GM23338 (cell line): ENCODE measurements around the gene CHST12. TPM values are rescaled to one million over a fixed set of nuclear protein-coding genes. Genes with fewer than 3 reads are reported as not detected.

Experiments
- ATAC-seq: fragments of 200-7000 bp; cut with Tn5 transposase; 3 replicates; pipeline ENCODE4 v1.9.1; 2020
- DNase-seq: peaks from one replicate; pipeline ENCODE4 v3.0.0-alpha.2; 2015; ENCODE audit warnings: low spot score
- H2AFZ ChIP-seq: fragments of 200-600 bp; sonication (generic); 2 replicates; pipeline ENCODE4 v1.8.0; 2016; ENCODE audit warnings: antibody characterized with exemption, mild to moderate bottlenecking, moderate library complexity
- H3F3A ChIP-seq: fragments of 200-600 bp; sonication (generic); replicated peaks from 2 replicates; pipeline ENCODE4 v1.8.0; 2017; ENCODE audit warnings: antibody characterized with exemption, mixed run types, low read depth
- H3K27ac ChIP-seq: fragments of 200-600 bp; sonication (generic); 2 replicates; pipeline ENCODE4 v1.6.1; 2016; ENCODE audit warnings: low read depth
- H3K27me3 ChIP-seq: fragments of 200-600 bp; sonication (generic); 2 replicates; pipeline ENCODE4 v1.8.0; 2016; ENCODE audit warnings: mild to moderate bottlenecking, mixed run types, moderate library complexity; ENCODE audit not compliant: insufficient read depth
- H3K36me3 ChIP-seq: fragments of 200-600 bp; sonication (generic); 2 replicates; pipeline ENCODE4 v1.8.0; 2016; ENCODE audit warnings: mild to moderate bottlenecking; ENCODE audit not compliant: insufficient read depth
- H3K4me1 ChIP-seq: fragments of 200-600 bp; sonication (generic); 2 replicates; pipeline ENCODE4 v1.8.0; 2016; ENCODE audit warnings: mild to moderate bottlenecking, moderate library complexity; ENCODE audit not compliant: insufficient read depth
- H3K4me2 ChIP-seq: fragments of 200-600 bp; sonication (generic); 2 replicates; pipeline ENCODE4 v1.7.1; 2017; ENCODE audit warnings: mixed run types
- H3K4me3 ChIP-seq: fragments of 200-600 bp; sonication (generic); 2 replicates; pipeline ENCODE4 v1.6.1; 2016; ENCODE audit warnings: mixed run types
- H3K79me2 ChIP-seq: fragments of 200-600 bp; sonication (generic); replicated peaks from 2 replicates; pipeline ENCODE4 v1.8.0; 2017; ENCODE audit warnings: mild to moderate bottlenecking; ENCODE audit not compliant: insufficient read depth
- H3K9me2 ChIP-seq: fragments of 200-600 bp; sonication (generic); 2 replicates; pipeline ENCODE4 v1.8.0; 2017; ENCODE audit not compliant: insufficient read depth
- H4K20me1 ChIP-seq: fragments of 200-600 bp; sonication (generic); replicated peaks from 2 replicates; pipeline ENCODE4 v1.8.0; 2017; ENCODE audit warnings: mild to moderate bottlenecking; ENCODE audit not compliant: insufficient read depth
- H3K27ac Mint-ChIP-seq: 2 replicates; pipeline ENCODE4 v1.8.0; 2020; ENCODE audit warnings: inconsistent platforms, mild to moderate bottlenecking, moderate library complexity, mixed read lengths
- H3K27me3 Mint-ChIP-seq: 3 replicates; pipeline ENCODE4 v1.8.0; 2022; ENCODE audit warnings: low read depth, mild to moderate bottlenecking, moderate library complexity, mixed read lengths, inconsistent platforms; ENCODE audit not compliant: insufficient read depth, poor library complexity
- H3K36me3 Mint-ChIP-seq: 3 replicates; pipeline ENCODE4 v1.8.0; 2021; ENCODE audit warnings: low read depth, mild to moderate bottlenecking, inconsistent platforms, moderate library complexity, mixed read lengths
- H3K4me1 Mint-ChIP-seq: 3 replicates; pipeline ENCODE4 v1.8.0; 2020; ENCODE audit warnings: mild to moderate bottlenecking, inconsistent platforms, mixed read lengths
- H3K4me3 Mint-ChIP-seq: 3 replicates; pipeline ENCODE4 v1.8.0; 2021; ENCODE audit warnings: moderate library complexity, mild to moderate bottlenecking, inconsistent platforms, mixed read lengths
- H3K9me3 Mint-ChIP-seq: 3 replicates; pipeline ENCODE4 v1.8.0; 2020; ENCODE audit warnings: moderate library complexity, mild to moderate bottlenecking, inconsistent platforms, mixed read lengths
- CREB1 ChIP-seq: fragments of 250-450 bp; sonication (Bioruptor Pico); IDR thresholded peaks from 2 replicates; pipeline ENCODE4 v1.5.0; 2020; ENCODE audit warnings: low read depth, mild to moderate bottlenecking, moderate library complexity
- CTCF ChIP-seq, 2 experiments: fragments of 200-600 bp in 1 of 2; sonication (generic) in 1 of 2; conservative IDR thresholded peaks; 2 replicates each; pipeline versions ENCODE4 v1.5.1 to v1.6.1; 2016 to 2017; ENCODE audit warnings: antibody characterized with exemption in 2 of 2, low read depth in 2 of 2, mild to moderate bottlenecking in 2 of 2, moderate library complexity in 1 of 2
- ETS1 ChIP-seq: IDR thresholded peaks from 2 replicates; pipeline ENCODE4 v1.6.1; 2016; ENCODE audit warnings: antibody characterized with exemption
- EZH2 ChIP-seq: fragments of 200-600 bp; sonication (generic); IDR thresholded peaks from one replicate; pipeline ENCODE4 v1.8.0; 2017; ENCODE audit warnings: antibody characterized with exemption, mild to moderate bottlenecking, low read depth; ENCODE audit not compliant: unreplicated experiment
- EZH2phosphoT487 ChIP-seq: fragments of 200-600 bp; sonication (generic); IDR thresholded peaks from one replicate; pipeline ENCODE4 v1.8.1; 2018; ENCODE audit warnings: antibody characterized with exemption; ENCODE audit not compliant: unreplicated experiment
- JUNB ChIP-seq: IDR thresholded peaks from one replicate; pipeline ENCODE4 v1.6.1; 2016; ENCODE audit warnings: antibody characterized with exemption; ENCODE audit not compliant: unreplicated experiment
- NANOG ChIP-seq: IDR thresholded peaks from 2 replicates; pipeline ENCODE4 v1.6.1; 2016; ENCODE audit warnings: antibody characterized with exemption, borderline replicate concordance
- POLR2AphosphoS5 ChIP-seq: IDR thresholded peaks from 2 replicates; pipeline ENCODE4 v1.6.1; 2016; ENCODE audit warnings: antibody characterized with exemption, low read depth
- REST ChIP-seq: IDR thresholded peaks from one replicate; pipeline ENCODE4 v1.6.1; 2018; ENCODE audit warnings: antibody characterized with exemption; ENCODE audit not compliant: unreplicated experiment
- STAT1 ChIP-seq: IDR thresholded peaks from one replicate; pipeline ENCODE4 v1.6.1; 2016; ENCODE audit warnings: antibody characterized with exemption; ENCODE audit not compliant: unreplicated experiment
- ZNF114 ChIP-seq: fragments of 250-450 bp; sonication (Bioruptor Pico); IDR thresholded peaks from 2 replicates; pipeline ENCODE4 v1.5.0; 2020; ENCODE audit warnings: mild to moderate bottlenecking, moderate library complexity
- ZNF331 ChIP-seq: fragments of 250-450 bp; sonication (Bioruptor Pico); IDR thresholded peaks from 2 replicates; pipeline ENCODE4 v1.5.0; 2020; ENCODE audit warnings: low read depth, mild to moderate bottlenecking, moderate library complexity
- ZNF462 ChIP-seq: fragments of 250-450 bp; sonication (Bioruptor Pico); IDR thresholded peaks from 2 replicates; pipeline ENCODE4 v1.5.0; 2020; ENCODE audit warnings: mild to moderate bottlenecking, moderate library complexity
- polyA plus RNA-seq: library from polyadenylated mRNA; unstranded; fragments of >200 nt; fragmentation: Nextera tagmentation; extraction: Ambion mirVana; gene quantifications from 2 replicates; pipeline ENCODE4 v1.2.1, GENCODE V29; 2016
- total RNA-seq: library from RNA; depleted of rRNA; stranded (reverse); fragments of >200 nt; shearing (Covaris generic); gene quantifications from 2 replicates; pipeline ENCODE4 v1.2.3, GENCODE V29; 2014

Gene CHST12
- total and polyA plus RNA-seq, 2 experiments from 2014 or later: 10.1 to 14.6 TPM

GRCh38 chr7:2452643-2453270, 49.3 kb downstream of the CHST12 start:
- peaks cover 4% of the 10 kb centered on the region; the same call in 1 of the 2 replicates for H3K4me1 ChIP-seq
- peaks cover 11% of the 10 kb centered on the region for H3K27me3 Mint-ChIP-seq
- no peaks in the 10 kb centered on the region for H3K79me2 ChIP-seq
- H3K27me3 ChIP-seq: no peaks in the 10 kb centered on the region
- no peaks in the 10 kb centered on the region for H3K9me2 ChIP-seq
- H3K9me3 Mint-ChIP-seq: peaks cover 4% of the 10 kb centered on the region; the same call in 1 of the 3 replicates
- H3K4me2 ChIP-seq: no peak overlapping the region
- H4K20me1 ChIP-seq: no peaks in the 10 kb centered on the region
- peaks cover 4% of the 10 kb centered on the region; the same call in 2 of the 3 replicates for H3K4me1 Mint-ChIP-seq
- H3K27ac ChIP-seq: no peak overlapping the region
- H3F3A ChIP-seq: peaks cover 5% of the 10 kb centered on the region; the same call in 1 of the 2 replicates
- no peak overlapping the region for H3K4me3 ChIP-seq
- H3K27ac Mint-ChIP-seq: no peak overlapping the region
- DNase-seq: no peak
- TF ChIP-seq CTCF (conservative IDR thresholded peaks at IDR 0.05; ENCODE audit: low read depth in 2 of 2): no peak
- no peak for TF ChIP-seq CREB1 (CRISPR knock-in tag)
- TF ChIP-seq ZNF331 (CRISPR knock-in tag): no peak
- TF ChIP-seq ZNF114 (CRISPR knock-in tag): no peak
- TF ChIP-seq REST: no peak
- TF ChIP-seq JUNB: no peak
- no peak for TF ChIP-seq ZNF462
- TF ChIP-seq STAT1: no peak
- TF ChIP-seq NANOG: no peak
- no peak for TF ChIP-seq ETS1
- TF ChIP-seq EZH2: no peak
- no peak for TF ChIP-seq POLR2AphosphoS5
- TF ChIP-seq EZH2phosphoT487: no peak
- no peaks in the 10 kb centered on the region for H3K36me3 ChIP-seq
- no peak overlapping the region for H3K4me3 Mint-ChIP-seq
- ATAC-seq: no peak
- H3K36me3 Mint-ChIP-seq: no peaks in the 10 kb centered on the region
- H2AFZ ChIP-seq: no peak overlapping the region
